LHCN-M2 (cell line): ENCODE results near the gene RENBP. TPM values are rescaled to one million over a fixed set of nuclear protein-coding genes. Genes with fewer than 3 reads are reported as not detected.
A peak's percentile ranks its signal among the peaks of the same experiment; 100 is the strongest.
"Not testable (repeated sequence)": the region's sequence is repeated elsewhere in the genome, so short reads cannot be mapped to it uniquely, and the experiment has no call there.

ENCODE experiments used
- DNase-seq: peaks from one replicate; pipeline ENCODE4 v3.0.0-alpha.2; 2012; ENCODE audit warnings: low read depth
- polyA plus RNA-seq: library from polyadenylated mRNA; unstranded; fragments of >200 nt; gene quantifications from one replicate; pipeline ENCODE4 v1.2.1, GENCODE V29; 2012; ENCODE audit warnings: missing spikeins
- total RNA-seq: library from RNA; depleted of rRNA; stranded (reverse); fragments of >200 nt; gene quantifications from 2 replicates; pipeline ENCODE4 v1.2.3, GENCODE V29; 2014; rRNA removed

Gene RENBP
- 0.40 TPM in 1 of 2 replicates, not detected in the other for total RNA-seq
- 1.3 TPM for polyA plus RNA-seq

GRCh38 chrX:153944140-153944799, at the start of gene RENBP:
Gene RENBP (minus strand): TSS chrX:153944643. CDS start chrX:153944610, 33 bp downstream.
- DNase-seq, result no peak

DNA sequence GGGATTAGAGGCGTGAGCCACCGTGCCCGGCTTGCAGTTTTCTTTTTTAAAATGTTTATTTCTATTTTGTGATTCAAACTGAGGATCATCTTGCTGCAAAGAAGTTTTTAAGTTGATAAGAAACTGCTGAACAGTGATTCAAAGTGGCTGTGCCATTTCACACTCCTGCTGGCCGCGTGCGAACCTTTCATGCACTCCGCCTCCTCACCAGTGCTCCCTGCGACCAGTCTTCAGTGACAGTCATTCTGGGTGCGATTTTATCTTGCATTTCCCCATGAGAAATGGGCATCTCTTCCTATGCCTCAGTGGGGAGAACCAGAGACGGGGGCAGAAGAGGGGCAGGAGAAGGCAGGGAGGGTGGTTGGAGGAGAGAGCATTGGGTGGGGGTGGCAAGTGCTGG, 49.5 kb upstream of the RENBP start:
- DNase-seq, result no peak

DNA sequence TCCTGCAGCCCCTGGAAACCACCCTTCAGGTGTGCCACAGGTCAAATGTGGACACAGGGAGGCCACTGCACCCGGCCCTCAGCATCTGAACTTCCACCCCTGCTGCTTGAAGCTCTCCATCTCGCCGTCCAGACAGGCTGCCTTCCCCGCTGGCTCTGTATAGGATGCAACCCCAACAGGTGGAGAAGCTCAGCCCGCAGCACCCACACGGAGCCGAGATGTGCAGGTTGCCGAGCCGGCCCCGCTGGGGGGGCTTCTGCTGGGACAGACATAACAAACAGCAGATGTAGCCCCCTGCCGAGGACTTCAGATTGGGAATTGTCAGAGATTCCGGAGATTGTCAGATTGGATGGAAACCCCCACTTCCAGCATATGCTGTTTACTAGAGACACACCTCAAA, 48.6 kb upstream of the RENBP start:
- DNase-seq, result no peak

DNA sequence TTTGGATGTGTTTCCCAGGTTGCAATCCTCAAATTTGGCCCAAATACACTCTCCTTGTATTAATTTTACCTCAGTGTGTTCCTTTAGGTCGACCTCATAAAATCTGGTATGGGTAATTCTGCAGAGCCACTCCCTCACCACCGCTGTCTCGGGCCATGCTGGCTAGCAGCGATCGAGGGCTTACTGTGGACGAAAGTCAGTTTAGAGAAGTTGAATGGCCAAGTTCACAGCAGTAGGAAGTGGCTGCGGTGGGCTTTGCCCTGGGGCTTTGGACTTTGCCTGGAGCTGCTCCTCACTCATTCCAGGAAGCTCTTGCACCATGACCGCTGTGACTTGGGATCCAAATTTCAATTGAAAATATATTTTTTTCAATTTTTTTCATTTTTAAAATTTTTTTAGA, 47.7 kb upstream of the RENBP start:
- no peak for DNase-seq

DNA sequence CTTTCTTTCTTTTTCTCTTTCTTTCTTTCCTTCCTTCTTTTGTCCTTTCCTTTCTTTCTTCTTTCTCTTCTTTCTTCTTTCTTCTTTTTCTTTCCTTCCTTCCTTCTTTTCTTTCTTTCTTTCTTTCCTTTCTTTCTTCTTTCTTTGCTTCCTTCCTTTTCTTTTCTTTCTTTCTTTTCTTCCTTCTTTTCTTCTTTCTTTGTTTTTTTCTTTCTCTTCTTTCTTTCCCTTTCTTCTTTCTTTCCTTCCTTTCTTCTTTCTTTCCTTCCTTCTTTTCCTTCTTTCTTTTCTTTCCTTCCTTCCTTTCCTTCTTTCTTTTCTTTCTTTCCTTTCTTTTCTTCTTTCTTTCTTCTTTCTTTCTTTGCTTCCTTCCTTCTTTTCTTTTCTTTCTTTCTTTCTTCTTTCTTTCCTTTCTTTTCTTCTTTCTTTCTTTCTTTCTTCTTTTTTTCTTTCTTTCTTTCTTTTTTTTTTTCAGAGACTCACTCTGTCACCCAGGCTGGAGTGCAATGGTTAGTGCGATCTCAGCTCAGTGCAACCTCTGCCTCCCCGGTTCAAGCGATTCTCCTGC, 46.7 kb upstream of the RENBP start:
- no peak for DNase-seq

- no peak for DNase-seq
These were observed 45.7 kb upstream of the RENBP start for GRCh38 chrX:153989973-153990655.

- DNase-seq, result no peak
These were observed 44.0 kb upstream of the RENBP start for GRCh38 chrX:153988493-153988892.

DNA sequence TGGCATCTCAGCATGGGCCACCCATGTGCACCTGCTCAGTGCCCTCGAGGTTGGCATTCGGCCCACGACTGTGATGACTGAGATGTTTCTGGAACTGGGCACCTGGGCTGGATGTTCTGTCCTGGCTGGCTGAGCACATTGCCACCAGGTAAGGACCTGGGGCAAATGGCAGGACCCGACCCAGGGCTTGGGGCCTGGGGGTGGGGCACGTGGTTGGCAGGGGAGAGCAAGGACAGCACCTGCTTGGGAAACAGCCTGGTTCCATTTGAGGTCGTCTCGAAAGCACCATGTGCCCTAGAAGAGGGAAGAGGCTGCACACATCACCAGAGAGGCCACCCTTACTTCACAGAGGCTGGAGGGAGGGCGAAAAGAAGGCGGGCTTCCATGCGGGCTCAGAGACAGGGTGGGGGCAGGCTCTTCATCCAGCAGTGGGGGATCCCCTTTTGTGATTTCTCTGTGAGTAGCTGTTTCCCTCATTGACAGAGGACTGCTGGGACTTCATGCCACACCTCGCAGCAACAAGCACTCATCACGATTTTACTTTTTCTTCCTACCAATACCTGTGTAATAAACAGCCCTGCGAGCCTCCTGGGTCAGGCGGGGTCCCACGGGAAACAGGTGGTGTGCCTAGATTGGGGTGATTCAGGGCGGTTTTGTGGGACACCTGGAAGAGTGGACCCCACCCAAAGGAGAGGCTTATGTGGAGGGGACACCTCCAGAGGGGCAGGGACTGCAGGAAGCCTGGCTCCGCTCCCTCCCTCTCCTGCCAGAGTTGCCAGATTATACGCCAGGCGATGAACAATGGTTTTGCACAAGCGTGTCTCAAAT, 40.1 kb upstream of the RENBP start:
- no peak for DNase-seq

DNA sequence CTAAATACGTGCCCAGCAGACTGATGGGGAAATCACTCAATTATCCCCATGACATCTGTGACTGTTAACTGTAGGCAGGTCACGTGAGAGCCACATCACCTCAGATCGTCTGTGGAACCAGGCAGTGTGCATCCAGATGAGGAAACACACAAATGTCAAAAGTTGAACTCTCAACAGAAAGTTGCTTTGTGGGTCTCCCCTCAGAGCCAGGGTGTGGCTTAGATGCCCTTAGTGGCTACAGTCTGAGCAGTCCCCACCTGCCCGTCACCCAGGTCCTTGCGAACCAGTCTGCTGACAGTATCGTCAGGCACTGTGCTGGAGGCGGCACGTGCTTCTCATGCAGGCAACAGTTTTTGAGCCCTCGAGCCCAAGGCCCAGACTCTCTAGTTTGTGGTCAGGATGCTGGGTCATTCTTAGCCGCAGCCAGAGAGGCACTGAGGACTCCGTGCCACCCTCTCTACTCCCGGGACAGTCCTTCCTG, 38.9 kb upstream of the RENBP start:
- no peak for DNase-seq

GRCh38 chrX:153981771-153982533, 37.5 kb upstream of the RENBP start:
- DNase-seq, result no peak

- no peak for DNase-seq
These were observed 36.8 kb upstream of the RENBP start for GRCh38 chrX:153981231-153981630.

DNA sequence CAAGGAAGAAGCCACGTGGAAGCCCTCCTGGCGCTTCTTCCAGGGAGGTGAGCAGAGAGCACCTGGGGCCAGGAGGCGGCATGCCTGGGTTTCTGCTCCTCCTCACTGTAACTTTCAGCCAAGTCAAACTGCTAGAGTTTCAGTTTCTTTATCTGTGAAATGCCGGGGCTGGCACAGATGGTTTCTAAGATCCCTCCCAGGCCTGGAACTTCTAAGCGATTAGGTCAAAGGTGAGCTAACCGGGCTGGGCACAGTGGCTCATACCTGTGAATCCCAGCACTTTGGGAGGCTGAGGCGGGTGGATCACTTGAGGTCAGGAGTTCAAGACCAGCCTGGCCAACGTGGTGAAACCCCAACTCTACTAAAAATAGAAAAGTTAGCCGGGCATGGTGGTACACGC, 36.0 kb upstream of the RENBP start:
- not testable (repeated sequence) for DNase-seq

GRCh38 chrX:153974726-153975286, 30.4 kb upstream of the RENBP start:
- no peak for DNase-seq

DNA sequence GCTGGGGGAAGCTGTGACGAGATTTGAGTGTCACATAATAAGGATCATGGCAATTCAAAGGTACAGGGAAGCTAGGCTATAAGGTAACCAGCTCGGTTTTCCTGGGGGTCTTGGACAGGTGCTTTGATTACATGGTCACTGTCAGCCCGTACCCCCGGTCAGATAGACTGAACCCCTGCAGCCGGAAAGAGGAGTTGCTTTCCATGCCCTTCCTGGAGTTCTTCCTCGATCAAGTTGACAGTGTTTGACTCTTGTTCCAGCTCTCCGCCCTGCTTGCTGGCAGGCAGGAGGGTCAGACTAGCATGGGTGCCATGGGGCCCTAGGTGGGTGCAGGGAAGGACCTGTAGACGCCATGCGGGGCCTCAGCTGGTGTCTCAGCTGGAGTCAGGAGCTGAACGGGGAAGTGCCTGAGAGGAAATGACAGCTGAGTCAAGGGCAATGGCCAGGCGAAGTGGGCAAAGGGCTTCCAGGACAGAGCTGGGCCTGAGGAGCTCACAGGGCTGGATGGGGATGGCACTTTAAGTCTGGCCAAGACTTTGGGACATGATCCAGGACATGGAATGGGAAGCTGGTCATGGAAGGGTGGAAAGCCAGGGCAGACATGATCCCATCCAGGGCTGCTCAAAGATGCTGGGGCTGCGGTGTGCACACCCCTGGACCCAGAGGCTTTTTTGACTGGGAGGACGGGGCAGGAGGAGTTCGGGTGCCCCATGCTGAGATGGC, 29.7 kb upstream of the RENBP start:
- no peak for DNase-seq

DNA sequence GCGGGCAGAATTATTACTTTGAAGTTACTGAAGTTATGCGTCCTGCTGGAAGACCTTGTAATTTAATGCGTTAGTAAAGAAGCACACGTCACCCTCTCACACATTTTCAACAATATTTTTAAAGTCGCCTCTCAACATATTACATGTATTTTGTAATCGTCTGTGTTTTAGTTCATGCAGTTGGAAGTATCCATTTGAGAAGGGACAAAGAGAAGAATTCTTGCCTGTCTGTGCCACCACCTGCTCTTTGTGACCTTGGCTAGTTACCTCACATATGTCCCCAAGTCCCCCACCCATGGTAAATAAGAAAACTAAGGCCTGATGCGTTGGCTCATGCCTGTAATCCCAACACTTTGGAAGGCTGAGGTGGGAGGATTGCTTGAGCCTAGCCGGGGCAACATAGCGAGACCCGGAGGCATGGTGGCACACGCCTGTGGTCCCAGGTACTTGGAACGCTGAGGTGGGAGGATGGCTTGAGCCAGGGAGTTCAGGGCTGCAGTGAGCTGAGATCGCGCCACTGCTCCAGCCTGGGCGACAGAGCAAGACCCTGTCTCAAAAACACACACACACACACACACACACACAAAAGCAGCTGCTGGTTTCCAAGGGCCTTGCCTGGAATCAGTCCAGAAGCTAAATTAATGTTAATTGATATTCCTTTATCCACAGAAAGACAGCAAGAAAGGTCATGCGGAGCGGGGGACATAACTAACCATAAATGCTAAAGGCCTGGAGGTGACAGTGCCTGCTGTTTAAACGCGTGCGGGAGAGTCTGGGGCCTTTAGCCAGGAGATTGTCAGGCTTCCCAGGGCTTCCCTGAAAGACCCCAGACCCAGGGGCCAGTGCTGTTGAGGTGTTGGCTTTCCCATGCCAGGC, 28.9 kb upstream of the RENBP start:
- DNase-seq, result no peak

DNA sequence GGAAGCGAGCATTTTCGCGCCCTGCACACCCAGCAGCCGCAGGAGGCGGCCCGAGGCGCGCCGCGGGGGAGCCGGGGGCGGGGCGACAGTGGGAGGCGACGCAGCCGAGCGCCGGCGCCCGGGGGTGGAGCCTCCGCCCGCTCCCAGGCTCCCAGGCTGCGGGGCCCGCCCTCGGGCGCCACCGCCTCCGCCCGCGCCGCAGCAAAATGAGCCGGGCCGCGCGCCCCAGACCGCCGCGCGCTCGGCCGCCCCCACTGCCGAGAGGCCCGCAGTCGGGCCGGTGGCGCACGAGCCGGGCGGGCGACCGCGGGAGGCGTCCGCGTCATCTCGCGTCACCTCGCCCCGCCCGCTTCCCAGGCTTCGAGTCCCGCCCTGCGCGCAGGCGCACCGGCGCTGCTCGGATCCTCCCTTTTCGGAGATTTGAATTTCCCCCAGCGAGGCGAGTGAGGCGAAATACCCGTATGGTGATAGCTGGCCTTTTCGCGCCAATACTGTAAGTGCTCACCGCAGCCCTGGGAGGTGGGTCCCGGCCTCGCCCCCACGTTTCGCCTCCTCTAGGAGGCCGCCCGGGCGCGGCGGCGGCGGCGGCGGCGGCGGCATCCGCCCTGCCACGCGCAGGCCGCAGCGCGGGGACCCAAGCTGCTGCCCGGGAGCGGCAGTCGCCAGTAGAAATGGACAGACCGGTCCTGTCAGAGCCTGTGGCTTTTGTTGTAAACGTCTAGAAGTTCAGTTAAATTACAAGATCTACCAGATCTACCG, 28.1 kb upstream of the RENBP start, which contains the start of gene TMEM187:
TMEM187 (plus strand) TSS at position 387 of the 759 bp plus-strand sequence. CDS start 9,309 bp downstream, outside the sequence.
- peak; percentile 89 for DNase-seq

DNA sequence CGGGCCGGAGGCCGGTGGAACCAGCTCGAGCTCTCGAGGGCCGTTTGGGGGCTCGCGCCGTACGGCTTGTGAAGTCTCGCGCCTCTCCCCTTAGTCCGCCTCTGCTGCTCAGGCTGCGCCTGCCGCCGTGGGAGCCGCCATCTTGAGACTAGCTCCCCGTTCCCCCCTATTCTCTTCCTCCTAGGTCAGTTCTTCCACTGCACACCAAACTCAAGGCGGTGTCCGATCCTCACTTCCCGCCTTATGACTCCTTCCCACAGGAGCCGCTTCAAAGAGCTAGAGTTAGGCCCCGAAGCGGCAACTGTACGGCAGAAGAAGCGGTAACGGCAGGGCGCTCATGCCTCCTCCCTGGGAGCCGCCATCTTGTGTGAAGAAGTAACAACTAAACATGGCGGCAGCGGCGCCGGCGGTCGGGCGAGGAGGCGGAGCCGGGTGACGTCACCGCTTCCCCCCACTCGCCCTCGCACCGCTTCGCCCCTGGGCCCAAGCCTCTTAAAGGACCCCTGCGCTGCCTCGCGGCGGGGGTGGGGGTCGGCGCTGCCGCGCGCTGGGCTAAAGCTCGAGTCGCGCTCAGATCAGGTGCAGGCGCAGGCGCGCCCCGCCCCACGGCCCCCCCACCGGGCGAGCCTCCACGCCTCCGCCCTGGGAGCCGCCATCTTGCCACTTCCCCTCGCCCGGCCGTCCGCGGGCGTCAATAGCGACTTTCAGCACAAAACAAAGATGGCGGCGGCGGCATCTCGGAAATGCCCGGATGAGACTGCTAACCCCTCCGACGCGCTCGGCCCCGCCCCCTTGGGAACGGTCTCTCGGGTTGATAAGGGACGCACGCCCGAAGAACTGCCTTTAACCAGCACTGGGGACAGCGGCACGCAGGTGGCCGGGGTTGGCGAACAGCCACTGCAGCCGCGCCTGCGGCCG, 27.3 kb upstream of the RENBP start, which contains the start of gene HCFC1:
HCFC1 (minus strand) TSS at position 369 of the 918 bp plus-strand sequence. CDS start 978 bp downstream, outside the sequence.
- DNase-seq, result peak; percentile 88
